Lower leg skin (tissue), 3 donors: ENCODE measurements around the gene GFM2.

Source experiments
- POLR2A ChIP-seq, 2 donors: fragments of 450-650 bp; IDR thresholded peaks; one replicate each; pipeline ENCODE4 v1.6.1; 2016 to 2017; ENCODE audit warnings: antibody characterized with exemption in 2 of 2, mild to moderate bottlenecking in 1 of 2, moderate library complexity in 1 of 2
- TF ChIP-seq, protein P1 (sequence below), 3 donors: fragments of 450-650 bp; IDR thresholded peaks; one replicate each; pipeline ENCODE4 v1.5.1; 2016; ENCODE audit warnings: antibody characterized with exemption in 3 of 3, mild to moderate bottlenecking in 3 of 3, moderate library complexity in 2 of 3

DNA sequence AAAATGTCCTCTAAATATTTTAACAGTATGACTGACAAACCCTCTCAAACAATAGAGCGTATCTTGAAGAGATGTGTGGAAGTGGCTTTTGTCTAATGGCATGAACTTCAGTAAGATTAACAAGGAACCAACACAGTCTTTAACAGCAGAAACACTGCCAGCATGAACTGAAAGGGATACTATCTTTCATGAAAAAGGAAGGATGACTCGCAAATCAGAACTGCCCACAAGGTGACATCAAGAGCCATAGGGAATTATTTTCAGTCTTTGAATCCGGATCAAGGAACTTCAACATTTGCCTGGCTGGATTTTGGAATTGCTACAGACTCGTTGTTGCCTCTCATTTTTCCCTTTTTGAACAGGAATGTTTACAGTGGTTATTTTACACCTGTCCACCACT lies 87.0 kb downstream of the GFM2 start:
- TF ChIP-seq, protein P1, sequence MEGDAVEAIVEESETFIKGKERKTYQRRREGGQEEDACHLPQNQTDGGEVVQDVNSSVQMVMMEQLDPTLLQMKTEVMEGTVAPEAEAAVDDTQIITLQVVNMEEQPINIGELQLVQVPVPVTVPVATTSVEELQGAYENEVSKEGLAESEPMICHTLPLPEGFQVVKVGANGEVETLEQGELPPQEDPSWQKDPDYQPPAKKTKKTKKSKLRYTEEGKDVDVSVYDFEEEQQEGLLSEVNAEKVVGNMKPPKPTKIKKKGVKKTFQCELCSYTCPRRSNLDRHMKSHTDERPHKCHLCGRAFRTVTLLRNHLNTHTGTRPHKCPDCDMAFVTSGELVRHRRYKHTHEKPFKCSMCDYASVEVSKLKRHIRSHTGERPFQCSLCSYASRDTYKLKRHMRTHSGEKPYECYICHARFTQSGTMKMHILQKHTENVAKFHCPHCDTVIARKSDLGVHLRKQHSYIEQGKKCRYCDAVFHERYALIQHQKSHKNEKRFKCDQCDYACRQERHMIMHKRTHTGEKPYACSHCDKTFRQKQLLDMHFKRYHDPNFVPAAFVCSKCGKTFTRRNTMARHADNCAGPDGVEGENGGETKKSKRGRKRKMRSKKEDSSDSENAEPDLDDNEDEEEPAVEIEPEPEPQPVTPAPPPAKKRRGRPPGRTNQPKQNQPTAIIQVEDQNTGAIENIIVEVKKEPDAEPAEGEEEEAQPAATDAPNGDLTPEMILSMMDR (IDR thresholded peaks at IDR 0.05), result no peak
- TF ChIP-seq POLR2A (IDR thresholded peaks at IDR 0.05), result no peak
